Stimulated activated CD4-positive, alpha-beta T cell treated with anti-CD3 and anti-CD28 coated beads, TNF-alpha, amount 100 ng/mL, for 48 hours (primary cell): Measurements from ENCODE around the gene ROR1.

Experiments
- DNase-seq, 3 donors: peaks; one replicate each; pipeline ENCODE4 v3.0.0-alpha.2; 2020; ENCODE audit warnings: low read depth in 3 of 3

Gene ROR1

GRCh38 chr1:63973005-63973419, 199.2 kb downstream of the ROR1 start:
- DNase-seq = no peak

GRCh38 chr1:63974966-63975365, 201.1 kb downstream of the ROR1 start:
- DNase-seq = no peak

GRCh38 chr1:63975481-63975880, 201.7 kb downstream of the ROR1 start:
- no peak for DNase-seq

GRCh38 chr1:63976006-63976405, 202.2 kb downstream of the ROR1 start:
- no peak for DNase-seq

GRCh38 chr1:63977466-63977865, 203.6 kb downstream of the ROR1 start:
- no peak for DNase-seq

- DNase-seq = no peak
These were observed 207.1 kb downstream of the ROR1 start for GRCh38 chr1:63980740-63981407.

GRCh38 chr1:63981408-63981773, 207.6 kb downstream of the ROR1 start:
- DNase-seq = no peak

- DNase-seq = no peak
These were observed 208.4 kb downstream of the ROR1 start for GRCh38 chr1:63982201-63982600.

GRCh38 chr1:63983391-63984256, 209.8 kb downstream of the ROR1 start:
- DNase-seq = no peak

GRCh38 chr1:63984257-63984929, 210.6 kb downstream of the ROR1 start:
- DNase-seq = no peak

- DNase-seq = no peak
These were observed 211.1 kb downstream of the ROR1 start for GRCh38 chr1:63984930-63985290.

GRCh38 chr1:63987014-63987627, 213.3 kb downstream of the ROR1 start:
- no peak for DNase-seq

- no peak for DNase-seq
These were observed 213.8 kb downstream of the ROR1 start for GRCh38 chr1:63987628-63988024.

GRCh38 chr1:63988941-63989340, 215.1 kb downstream of the ROR1 start:
- DNase-seq = no peak

GRCh38 chr1:63991685-63992084, 217.9 kb downstream of the ROR1 start:
- no peak for DNase-seq

GRCh38 chr1:64000021-64000420, 226.2 kb downstream of the ROR1 start:
- DNase-seq = no peak

- DNase-seq = no peak
These were observed 227.2 kb downstream of the ROR1 start for GRCh38 chr1:64001038-64001437.

GRCh38 chr1:64004451-64005025, 230.7 kb downstream of the ROR1 start:
- no peak for DNase-seq

GRCh38 chr1:64005801-64006200, 232.0 kb downstream of the ROR1 start:
- no peak for DNase-seq

- DNase-seq = no peak
These were observed 232.6 kb downstream of the ROR1 start for GRCh38 chr1:64006276-64007051.

GRCh38 chr1:64010316-64010715, 236.5 kb downstream of the ROR1 start:
- no peak for DNase-seq
